PC-3 (cell line): ENCODE data around the gene MYO6. TPM values are rescaled to one million over a fixed set of nuclear protein-coding genes. Genes with fewer than 3 reads are reported as not detected.

Experiments
- ATAC-seq: fragments of 200-7000 bp; cut with Tn5 transposase; 2 replicates; pipeline ENCODE4 v1.9.1; 2020; ENCODE audit warnings: mild to moderate bottlenecking, moderate library complexity
- BruUV-seq: library from RNA; stranded (reverse); fragments of 400-500 nt; replicated peaks from 2 replicates; lab custom pipeline; 2021; lab: Mats Ljungman, UMichigan
- CTCF ChIA-PET: fragments of 300-600 bp; sonication (Branson Sonifier 250); formaldehyde crosslinking; loops from one replicate; lab custom pipeline; 2022; ENCODE audit warnings: antibody characterized with exemption; lab: Charles Lee
- POLR2A ChIA-PET: fragments of 300-600 bp; sonication (Branson Sonifier 250); formaldehyde crosslinking; loops from one replicate; lab custom pipeline; 2022; ENCODE audit warnings: antibody characterized with exemption; ENCODE audit not compliant: unreplicated experiment; lab: Charles Lee
- DNase-seq: peaks from one replicate; pipeline ENCODE4 v3.0.0-alpha.2; 2015
- H2AFZ ChIP-seq: fragments of 300-600 bp; sonication (generic); 2 replicates; pipeline ENCODE4 v1.6.0; 2016; ENCODE audit warnings: antibody characterized with exemption, low read length
- H3F3A ChIP-seq: fragments of 300-600 bp; sonication (generic); one replicate; pipeline ENCODE4 v1.6.0; 2017; ENCODE audit warnings: antibody characterized with exemption, low read length, control low read depth, mild to moderate bottlenecking; ENCODE audit not compliant: unreplicated experiment
- H3K27ac ChIP-seq: fragments of 300-600 bp; sonication (generic); 2 replicates; pipeline ENCODE4 v1.5.1; 2016; ENCODE audit warnings: mild to moderate bottlenecking, low read length
- H3K27me3 ChIP-seq: fragments of 300-600 bp; sonication (generic); 2 replicates; pipeline ENCODE4 v1.6.1; 2016; ENCODE audit warnings: low read length, mixed read lengths
- H3K36me3 ChIP-seq: fragments of 300-600 bp; sonication (generic); 2 replicates; pipeline ENCODE4 v1.6.1; 2016; ENCODE audit warnings: low read depth, mixed run types, low read length, mixed read lengths
- H3K4me1 ChIP-seq: fragments of 300-600 bp; sonication (generic); 2 replicates; pipeline ENCODE4 v1.5.1; 2016; ENCODE audit warnings: low read length; ENCODE audit not compliant: insufficient read depth
- H3K4me2 ChIP-seq: fragments of 300-600 bp; sonication (generic); 2 replicates; pipeline ENCODE4 v1.6.0; 2016; ENCODE audit warnings: low read length
- H3K4me3 ChIP-seq: fragments of 300-600 bp; sonication (generic); 2 replicates; pipeline ENCODE4 v1.5.1; 2016; ENCODE audit warnings: mild to moderate bottlenecking, low read length, mixed read lengths
- H3K79me2 ChIP-seq: fragments of 300-600 bp; sonication (generic); 2 replicates; pipeline ENCODE4 v1.6.1; 2017; ENCODE audit warnings: low read length, mixed read lengths
- H3K9ac ChIP-seq: fragments of 300-600 bp; sonication (generic); 2 replicates; pipeline ENCODE4 v1.6.0; 2016; ENCODE audit warnings: mild to moderate bottlenecking, low read length
- H3K9me2 ChIP-seq: fragments of 300-600 bp; sonication (generic); replicated peaks from 2 replicates; pipeline ENCODE4 v1.6.1; 2016; ENCODE audit warnings: mixed run types, low read length, mixed read lengths
- H3K9me3 ChIP-seq: fragments of 300-600 bp; sonication (generic); 2 replicates; pipeline ENCODE4 v1.6.1; 2016; ENCODE audit warnings: low read length, mixed read lengths
- H4K20me1 ChIP-seq: fragments of 300-600 bp; sonication (generic); 2 replicates; pipeline ENCODE4 v1.6.1; 2016; ENCODE audit warnings: low read length, mixed read lengths
- EZH2 ChIP-seq: fragments of 300-600 bp; sonication (generic); IDR thresholded peaks from one replicate; pipeline ENCODE4 v1.6.1; 2017; ENCODE audit warnings: antibody characterized with exemption, mild to moderate bottlenecking, low read length; ENCODE audit not compliant: unreplicated experiment
- EZH2phosphoT487 ChIP-seq: fragments of 300-600 bp; sonication (generic); IDR thresholded peaks from 2 replicates; pipeline ENCODE4 v1.6.1; 2018; ENCODE audit warnings: mild to moderate bottlenecking, antibody characterized with exemption, low read length, borderline replicate concordance
- intact Hi-C: fragments of 100-400 bp; cut with micrococcal nuclease; formaldehyde crosslinking; loops from 2 replicates; pipeline ENCODE4 v1.9.0; 2023
- total RNA-seq: library from RNA; depleted of rRNA; stranded (reverse); fragments of >200 nt; gene quantifications from 2 replicates; pipeline ENCODE4 v1.2.3, GENCODE V29; 2014
- TF ChIP-seq, protein P1 (sequence below): fragments of 300-600 bp; sonication (generic); conservative IDR thresholded peaks from 2 replicates; pipeline ENCODE4 v1.5.1; 2017; ENCODE audit warnings: antibody characterized with exemption, low read depth, mild to moderate bottlenecking, low read length

The MYO6 gene
- total RNA-seq, 1 experiment from 2014 or later, result 10.2 TPM

DNA sequence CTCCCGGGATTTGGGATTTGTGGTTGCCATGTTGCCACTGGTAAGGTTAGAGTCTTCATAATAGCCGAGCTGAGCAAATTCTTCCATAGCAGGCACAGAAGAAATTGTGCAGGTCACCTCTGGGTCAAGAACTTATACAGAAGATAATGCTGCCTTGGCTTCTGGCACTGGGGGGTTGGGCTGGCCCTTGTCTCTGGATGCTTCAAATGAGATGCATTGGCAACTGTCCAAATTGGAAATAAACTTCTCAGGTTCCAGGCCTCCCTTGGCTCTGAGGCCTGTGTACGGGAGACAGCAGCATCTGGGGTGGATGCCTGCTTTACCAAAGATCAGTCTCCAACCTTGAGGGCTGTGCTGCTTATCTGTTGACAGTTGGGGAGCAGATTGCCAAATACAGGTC, 26.2 kb downstream of the MYO6 start:
- Histone ChIP-seq H3K9me3 (no peaks in the 10 kb centered on the region), H3K4me1 (no peaks in the 10 kb centered on the region), H3K27ac (no peak overlapping the region), H2AFZ (no peak overlapping the region), H3K36me3 (no peaks in the 10 kb centered on the region), H3K4me2 (no peak overlapping the region), H3K9ac (no peak overlapping the region), H3K9me2 (no peaks in the 10 kb centered on the region), H3K27me3 (no peaks in the 10 kb centered on the region), H3K79me2 (peaks cover 15% of the 10 kb centered on the region), H3F3A (no peaks in the 10 kb centered on the region), H3K4me3 (no peak overlapping the region), H4K20me1 (no peaks in the 10 kb centered on the region)
- no peak for DNase-seq
- TF ChIP-seq EZH2 (no peak), EZH2phosphoT487 (no peak)
- TF ChIP-seq, protein P1, sequence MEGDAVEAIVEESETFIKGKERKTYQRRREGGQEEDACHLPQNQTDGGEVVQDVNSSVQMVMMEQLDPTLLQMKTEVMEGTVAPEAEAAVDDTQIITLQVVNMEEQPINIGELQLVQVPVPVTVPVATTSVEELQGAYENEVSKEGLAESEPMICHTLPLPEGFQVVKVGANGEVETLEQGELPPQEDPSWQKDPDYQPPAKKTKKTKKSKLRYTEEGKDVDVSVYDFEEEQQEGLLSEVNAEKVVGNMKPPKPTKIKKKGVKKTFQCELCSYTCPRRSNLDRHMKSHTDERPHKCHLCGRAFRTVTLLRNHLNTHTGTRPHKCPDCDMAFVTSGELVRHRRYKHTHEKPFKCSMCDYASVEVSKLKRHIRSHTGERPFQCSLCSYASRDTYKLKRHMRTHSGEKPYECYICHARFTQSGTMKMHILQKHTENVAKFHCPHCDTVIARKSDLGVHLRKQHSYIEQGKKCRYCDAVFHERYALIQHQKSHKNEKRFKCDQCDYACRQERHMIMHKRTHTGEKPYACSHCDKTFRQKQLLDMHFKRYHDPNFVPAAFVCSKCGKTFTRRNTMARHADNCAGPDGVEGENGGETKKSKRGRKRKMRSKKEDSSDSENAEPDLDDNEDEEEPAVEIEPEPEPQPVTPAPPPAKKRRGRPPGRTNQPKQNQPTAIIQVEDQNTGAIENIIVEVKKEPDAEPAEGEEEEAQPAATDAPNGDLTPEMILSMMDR, result no peak
- no peak for ATAC-seq
- ChIA-PET CTCF (no interaction called here), POLR2A (no interaction called here)
- no TSS peak for BruUV-seq
- intact Hi-C loops, result no loop called here

- Histone ChIP-seq H3K9me2 (no peaks in the 10 kb centered on the region), H2AFZ (no peak overlapping the region), H4K20me1 (no peaks in the 10 kb centered on the region), H3K4me2 (no peak overlapping the region), H3K79me2 (peaks cover 15% of the 10 kb centered on the region), H3K4me1 (no peaks in the 10 kb centered on the region), H3F3A (no peaks in the 10 kb centered on the region), H3K9me3 (no peaks in the 10 kb centered on the region), H3K9ac (no peak overlapping the region), H3K36me3 (no peaks in the 10 kb centered on the region), H3K4me3 (no peak overlapping the region), H3K27ac (no peak overlapping the region), H3K27me3 (no peaks in the 10 kb centered on the region)
- no peak for TF ChIP-seq EZH2
- TF ChIP-seq, protein P1, result no peak
- TF ChIP-seq EZH2phosphoT487, result no peak
- CTCF ChIA-PET, result no interaction called here
- POLR2A ChIA-PET, result interaction anchor here (0.7 kb wide), 1 partner anchor 13 kb away, joined by 3 read pairs; no protein-coding TSS in a partner anchor
- intact Hi-C loops, result no loop called here
- no peak for DNase-seq
- no TSS peak for BruUV-seq
- no peak for ATAC-seq
Measured at GRCh38 chr6:75776461-75776860, 27.4 kb downstream of the MYO6 start.

DNA sequence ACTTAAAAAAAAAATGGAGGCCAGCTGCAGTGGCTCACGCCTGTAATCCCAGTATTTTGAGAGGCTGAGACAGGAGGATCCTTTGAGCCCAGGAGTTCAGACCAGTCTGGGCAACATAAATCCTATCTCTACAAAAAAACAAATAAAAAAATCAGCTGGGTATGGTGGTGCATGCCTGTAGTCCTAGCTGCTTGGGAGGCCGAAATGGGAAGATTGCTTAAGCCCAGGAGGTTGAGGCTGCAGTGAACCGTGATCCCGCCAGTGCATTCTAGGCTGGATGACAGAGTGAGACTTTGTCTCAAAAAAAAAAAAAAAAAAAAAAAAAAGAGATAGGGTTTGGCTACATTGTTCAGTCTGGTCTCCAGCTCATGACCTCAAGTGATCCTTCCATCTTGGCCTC, 29.7 kb downstream of the MYO6 start:
- intact Hi-C loops, result no loop called here
- POLR2A ChIA-PET, result no interaction called here
- no peak for ATAC-seq

More for the DNA sequence above, 29.7 kb downstream of the MYO6 start:
- no TSS peak for BruUV-seq
- H3K9me2 ChIP-seq, result no peaks in the 10 kb centered on the region
- H3K9ac ChIP-seq, result no peak overlapping the region
- no peak for DNase-seq
- no peaks in the 10 kb centered on the region for H3K27me3 ChIP-seq
- H3K27ac ChIP-seq, result no peak overlapping the region
- CTCF ChIA-PET, result no interaction called here
- H3K79me2 ChIP-seq, result peaks cover 11% of the 10 kb centered on the region
- H3F3A ChIP-seq, result no peaks in the 10 kb centered on the region
- TF ChIP-seq EZH2 (no peak), EZH2phosphoT487 (no peak)
- TF ChIP-seq, protein P1, result no peak
- H3K36me3 ChIP-seq, result no peaks in the 10 kb centered on the region
- no peak overlapping the region for H2AFZ ChIP-seq
- H3K9me3 ChIP-seq, result no peaks in the 10 kb centered on the region
- H3K4me1 ChIP-seq, result peaks cover 7% of the 10 kb centered on the region
- H3K4me3 ChIP-seq, result no peak overlapping the region
- H3K4me2 ChIP-seq, result no peak overlapping the region
- H4K20me1 ChIP-seq, result no peaks in the 10 kb centered on the region
